ENCODE measurements around the gene ANTXR2.

Gene ANTXR2

DNA sequence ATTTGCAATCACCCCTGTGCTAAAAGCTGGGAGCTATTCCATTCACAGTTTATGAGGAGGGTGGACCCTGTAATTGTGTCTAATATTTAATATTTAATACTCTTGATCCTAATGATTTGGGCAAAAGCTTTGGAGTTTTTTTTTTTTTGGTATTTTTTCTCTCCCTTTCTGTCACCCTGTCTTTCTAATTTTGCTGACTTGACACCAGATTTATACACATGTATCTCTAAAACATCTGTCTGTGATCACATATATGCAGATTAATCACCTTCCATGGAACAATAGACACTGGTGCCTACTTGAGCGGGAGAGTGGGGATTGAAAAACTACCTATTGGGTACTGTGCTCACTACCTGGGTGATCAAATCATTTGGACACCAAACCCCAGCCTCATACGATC is 18.7 kb upstream of the ANTXR2 start:
- no peak for DNase-seq

DNA sequence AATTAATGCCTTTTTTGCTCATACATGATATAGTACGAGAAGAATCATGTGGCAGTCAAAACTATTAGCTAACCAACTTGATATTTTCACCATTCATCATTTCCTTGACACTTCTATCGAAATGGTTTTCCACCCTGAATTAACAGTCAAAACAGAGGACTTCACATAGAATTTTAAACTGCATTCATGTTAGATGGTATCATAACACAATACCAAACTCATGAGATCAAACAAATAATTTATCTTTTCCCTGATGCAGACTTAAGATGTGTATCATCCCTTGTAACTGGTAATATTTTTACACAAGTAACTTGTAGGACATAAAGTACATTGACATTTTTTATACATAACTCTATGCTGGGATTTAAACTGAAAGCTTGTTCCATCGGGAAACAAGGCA is 18.2 kb upstream of the ANTXR2 start:
- DNase-seq = no peak

DNA sequence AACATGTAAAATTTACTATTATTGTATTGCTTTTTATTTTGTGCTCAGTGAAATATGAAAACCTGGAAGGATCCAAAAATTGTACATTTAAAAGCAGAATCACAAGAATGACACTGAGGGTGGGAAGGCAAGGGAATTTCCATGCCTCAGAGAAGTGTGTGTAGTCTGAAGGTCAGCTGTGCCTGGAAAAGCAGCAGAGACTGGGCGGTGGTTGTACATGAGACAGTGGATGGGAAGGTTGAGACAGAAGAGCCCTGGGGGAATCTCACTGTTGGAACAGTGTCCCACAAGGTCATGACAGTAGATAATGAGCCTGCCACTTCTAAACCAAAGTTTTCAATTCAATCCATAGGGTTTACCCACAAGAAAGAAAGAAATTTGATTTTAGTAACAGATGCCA is 17.1 kb upstream of the ANTXR2 start:
- DNase-seq = no peak

DNA sequence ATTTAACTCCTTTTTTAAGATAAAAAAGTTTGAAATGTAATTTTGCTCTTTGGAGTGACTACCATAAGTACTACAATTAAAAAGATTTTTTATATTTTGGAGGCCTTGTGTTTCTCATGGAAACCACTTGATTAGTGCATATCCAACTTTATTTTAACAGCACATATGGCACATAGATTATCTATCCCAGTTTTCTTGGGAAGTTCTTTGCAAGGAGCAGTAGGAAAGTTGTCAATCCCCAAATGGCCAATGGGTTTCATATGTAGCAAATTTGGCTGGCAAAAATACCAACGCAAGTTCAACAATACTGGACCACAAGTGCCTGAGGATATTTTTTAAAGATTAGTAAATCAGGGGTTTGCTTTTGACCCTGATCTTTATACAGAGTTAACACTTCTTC is 15.4 kb upstream of the ANTXR2 start:
- DNase-seq = no peak

DNA sequence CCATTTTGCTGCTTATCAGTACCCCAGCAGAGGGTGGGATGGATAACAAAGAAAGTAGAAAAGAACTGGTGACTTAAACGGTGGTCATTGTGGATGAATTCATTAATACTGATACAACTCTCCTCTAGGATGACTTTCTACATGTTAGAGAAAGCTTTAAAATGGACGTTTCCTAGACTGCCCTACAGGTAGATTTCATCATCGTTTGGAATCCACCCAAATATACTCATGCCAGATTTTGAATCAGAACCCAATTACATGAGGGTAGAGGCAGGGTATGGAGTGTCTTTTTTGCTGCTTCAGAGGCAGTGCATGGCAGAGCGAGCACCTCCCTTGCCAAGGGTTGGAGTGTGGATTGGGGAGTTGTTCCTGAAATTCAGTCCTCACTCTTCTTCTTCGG is 13.3 kb upstream of the ANTXR2 start:
- no peak for DNase-seq

DNA sequence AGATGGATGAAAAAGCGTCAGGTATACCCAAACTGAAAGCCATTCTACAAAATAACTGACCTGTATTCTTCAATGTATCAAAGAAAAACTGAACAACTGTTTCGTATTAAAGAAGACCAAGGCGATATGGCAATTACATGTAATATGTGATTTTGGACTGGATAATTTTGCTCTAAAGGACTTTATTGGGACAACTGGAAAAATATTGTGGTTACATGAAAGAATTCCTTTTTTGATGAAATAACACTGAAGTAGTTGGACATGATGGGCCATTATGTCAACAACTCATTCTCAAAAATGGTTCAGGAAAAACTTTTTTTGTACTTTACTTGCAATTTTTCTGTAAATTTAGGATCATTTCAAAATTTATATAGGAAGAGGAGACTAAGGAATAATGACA is 12.1 kb upstream of the ANTXR2 start:
- no peak for DNase-seq

DNA sequence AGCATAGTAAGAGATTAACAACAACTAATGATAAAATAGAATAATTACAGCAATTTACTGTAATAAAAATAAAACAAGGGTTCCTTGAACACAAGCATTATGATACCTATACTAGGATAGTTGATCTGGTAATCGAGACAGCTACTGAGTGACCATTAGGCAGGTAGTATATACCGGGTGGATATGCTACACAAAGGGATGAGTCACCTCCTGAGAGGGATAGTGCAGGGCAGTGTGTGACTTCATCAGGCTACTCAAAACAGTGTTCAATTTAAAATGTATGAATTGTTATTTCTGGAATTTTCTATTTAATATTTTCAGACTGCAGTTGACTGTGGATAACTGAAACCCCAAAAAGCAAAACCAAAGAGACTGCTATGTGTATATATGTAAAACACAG is 9.7 kb upstream of the ANTXR2 start:
- no peak for DNase-seq

DNA sequence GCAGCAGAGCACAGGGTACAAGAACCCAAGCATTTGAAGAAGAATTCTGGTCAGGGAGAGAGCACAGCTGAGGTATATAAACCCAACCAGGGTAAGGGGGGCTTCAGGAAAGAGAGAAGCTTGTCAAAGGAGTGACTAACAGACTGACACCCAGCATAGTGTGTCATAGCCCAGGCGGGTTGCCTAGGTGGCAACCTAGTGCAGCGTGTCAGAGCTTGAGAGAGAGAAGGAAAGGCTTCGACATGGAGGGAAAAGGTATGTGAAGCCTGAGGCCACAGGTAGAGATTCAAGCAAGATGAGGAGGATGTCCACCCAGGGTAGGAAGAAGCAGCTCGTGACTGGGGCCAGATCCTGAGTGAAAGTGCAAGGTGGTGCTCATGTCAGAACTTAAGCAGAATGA is 8.5 kb upstream of the ANTXR2 start:
- no peak for DNase-seq

DNA sequence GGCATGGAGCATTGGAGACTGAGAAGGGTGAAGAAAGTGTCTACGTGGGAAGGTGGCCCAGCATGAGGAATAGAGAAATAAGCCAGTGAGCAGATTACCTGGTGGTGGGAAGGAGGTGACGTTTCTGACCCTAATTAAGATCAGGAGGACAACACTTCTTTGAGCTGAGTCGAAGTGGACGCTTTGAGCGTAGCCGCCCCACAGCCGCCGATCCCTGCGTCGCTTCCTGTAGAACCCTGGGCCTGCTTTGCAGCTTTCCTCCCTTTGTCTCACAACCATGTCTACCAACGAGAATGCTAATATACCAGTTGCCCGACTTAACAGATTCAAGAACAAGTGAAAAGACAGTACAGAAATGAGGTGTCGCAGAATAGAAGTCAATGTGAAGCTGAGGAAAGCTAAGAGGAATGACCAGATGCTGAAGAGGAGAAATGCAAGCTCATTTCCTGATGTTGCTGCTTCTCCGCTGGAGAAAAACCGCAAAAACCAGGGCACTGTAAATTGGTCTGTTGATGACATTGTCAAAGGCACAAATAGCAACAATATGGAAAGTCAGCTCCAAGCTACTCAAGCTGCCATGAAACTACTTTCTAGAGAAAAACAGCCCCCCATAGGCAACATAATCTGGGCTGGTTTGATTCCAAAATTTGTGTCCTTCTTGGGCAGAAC is 6.4 kb upstream of the ANTXR2 start:
- DNase-seq = no peak

DNA sequence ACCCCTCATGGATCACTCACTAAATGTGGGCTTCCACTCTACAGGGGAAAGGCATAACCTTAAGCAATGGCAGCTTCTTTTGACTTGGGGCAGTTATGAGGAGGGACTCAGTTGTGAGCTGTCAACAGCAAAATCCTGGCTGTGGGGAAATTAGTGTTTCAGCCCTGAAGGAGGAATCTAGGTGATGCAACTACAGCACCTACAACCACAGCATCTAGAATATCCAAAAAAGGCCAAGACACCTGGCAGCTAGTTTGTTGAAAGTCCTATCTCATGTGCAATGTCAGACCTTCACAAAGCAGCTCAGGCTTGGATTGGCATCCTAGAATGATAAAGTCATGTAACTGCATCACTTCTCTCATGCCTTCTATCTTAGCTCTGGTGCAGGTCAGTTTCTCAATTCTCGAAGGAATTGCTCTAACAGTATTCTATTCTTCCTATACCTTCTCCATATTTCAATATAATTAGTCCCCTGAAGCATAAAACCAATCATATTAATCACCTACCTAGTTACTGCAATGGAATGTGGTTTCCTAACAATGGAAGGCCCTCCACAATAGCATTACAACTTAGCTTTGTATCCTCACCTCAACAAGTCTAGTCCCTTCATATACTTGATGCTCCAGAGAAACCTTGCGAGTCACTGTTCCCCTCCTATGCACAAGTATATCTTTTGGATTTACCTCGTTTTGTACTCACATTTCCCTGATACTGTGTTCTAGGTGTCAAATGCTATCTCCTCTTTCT is 5.5 kb upstream of the ANTXR2 start:
- no peak for DNase-seq

DNA sequence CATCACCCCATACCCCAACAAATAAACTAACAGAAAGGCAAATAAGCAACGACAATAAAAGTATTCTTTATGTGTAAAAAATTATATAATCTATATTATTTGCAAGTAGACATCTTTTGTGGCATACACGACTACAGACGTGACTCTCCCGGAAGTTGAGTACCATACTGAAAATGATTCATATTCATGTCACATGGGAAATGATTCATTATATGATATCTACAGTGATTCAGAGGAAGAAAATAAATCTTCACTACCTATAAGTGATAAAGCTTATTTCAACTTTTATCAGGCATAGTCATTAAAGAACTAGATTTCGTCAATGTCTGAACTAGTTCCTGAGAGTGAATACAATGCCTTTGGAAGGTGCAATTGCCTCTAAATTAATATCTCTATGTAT is 4.6 kb upstream of the ANTXR2 start:
- no peak for DNase-seq

DNA sequence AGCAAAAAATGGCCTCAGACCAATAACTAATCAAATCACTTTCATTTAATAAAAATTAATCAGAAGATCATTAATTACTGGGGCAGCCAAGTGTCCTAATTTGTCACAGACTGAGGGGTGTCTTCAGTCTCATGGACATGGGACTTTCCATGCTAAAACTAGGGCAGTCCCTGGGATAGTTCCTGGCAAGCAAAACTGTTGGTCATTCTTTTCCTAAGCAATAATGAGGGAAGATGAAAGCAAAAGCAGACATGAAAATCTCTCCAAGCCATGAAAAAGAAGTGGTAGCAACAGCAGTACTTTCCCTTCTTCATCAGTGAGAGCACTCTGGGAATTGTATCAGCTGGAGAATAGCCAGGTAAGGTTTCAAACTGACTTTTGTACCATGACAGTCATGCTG is 3.7 kb upstream of the ANTXR2 start:
- no peak for DNase-seq

DNA sequence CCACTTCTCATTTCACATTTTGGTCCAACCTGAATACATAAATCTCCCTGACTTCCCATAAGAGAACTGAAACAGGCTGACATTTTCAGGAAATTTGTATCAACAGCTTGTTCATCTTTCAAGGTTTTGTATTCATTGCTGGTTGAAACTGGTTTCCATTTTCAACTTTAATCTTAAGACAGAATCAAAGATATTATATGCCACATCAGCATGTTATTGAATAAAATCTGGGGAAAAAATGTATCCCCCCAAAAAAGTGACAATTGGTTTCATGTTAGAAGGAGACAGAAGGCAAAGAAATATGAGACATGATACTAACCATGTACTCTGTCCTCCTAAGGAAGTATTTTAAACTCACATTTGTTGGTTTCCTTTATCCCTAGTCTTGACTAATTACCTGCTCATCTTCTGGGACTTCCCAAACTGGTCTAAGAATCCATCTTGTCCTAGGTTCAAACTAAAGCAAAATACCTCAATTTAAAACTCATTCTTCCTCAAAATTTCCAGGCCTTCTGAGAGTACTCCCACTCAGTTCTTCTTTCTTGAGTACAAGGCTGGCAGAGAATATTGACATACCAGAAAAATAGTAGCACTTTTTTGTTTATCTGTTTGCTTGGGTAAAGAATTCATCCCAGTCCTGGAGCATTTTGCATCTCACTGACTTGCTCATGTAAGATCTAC is 3.1 kb upstream of the ANTXR2 start:
- DNase-seq = no peak

DNA sequence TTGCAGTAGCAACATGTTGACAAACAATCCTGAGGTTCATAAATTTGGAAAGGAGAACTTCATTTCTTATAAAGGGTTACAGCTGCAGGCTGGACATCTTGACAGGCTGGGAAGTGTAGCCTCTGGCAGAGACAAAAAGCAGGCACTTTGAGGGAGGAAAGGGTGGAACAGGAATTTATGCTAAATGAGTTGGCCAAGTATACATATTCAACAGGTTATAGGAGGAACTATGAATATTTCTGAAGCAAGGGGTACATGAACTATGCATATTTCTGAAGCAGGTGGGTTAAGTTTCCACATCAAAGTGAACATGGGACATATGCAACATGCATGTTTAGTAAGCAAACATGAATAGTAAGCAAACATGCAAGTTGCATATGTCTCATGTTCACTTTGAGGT is 1.6 kb upstream of the ANTXR2 start:
- DNase-seq = no peak

DNA sequence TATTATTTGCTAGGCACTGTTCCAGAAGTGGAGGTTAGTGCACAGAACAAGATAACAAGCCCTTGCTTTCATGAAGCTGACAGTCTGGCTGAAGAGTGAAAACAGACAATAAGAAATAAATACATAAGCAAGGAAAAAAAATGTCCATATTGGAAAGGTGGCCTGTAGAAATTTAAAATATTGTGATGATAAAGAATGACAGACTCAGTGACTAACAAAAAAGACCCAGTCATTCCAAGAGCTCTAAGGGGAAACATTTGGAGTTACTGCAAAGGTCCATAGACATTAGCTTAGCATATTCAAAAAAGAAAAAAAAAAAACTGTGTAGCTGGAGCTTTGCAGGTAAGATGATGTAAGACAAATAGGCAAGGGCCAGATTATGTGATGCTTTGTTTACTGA is 1.0 kb upstream of the ANTXR2 start:
- DNase-seq = no peak

DNA sequence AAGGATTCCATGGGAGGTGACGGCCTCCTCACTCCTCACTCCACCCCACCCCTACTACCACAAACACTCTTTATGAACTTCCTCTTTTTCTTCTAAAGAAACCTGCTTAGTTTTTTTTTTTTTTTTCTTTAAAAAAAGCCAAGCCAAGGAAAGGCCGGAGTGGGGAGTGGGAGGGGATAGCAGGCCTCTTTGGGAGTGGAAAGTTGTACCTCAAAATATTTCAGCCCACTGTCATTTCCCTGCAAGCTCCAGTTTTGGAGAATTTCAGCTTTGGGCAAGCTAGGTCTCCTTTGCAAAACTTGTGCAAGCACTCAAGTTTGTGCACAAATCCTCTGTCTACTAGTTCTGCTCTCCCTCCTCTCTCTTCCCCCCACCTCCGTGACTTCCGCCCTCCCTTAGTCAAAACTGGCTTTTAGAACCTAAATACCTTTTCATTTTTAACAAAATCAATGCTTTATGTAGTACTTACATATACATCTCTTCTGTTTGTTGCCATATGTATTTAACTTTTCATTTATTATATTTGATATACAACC is 512 bp upstream of the ANTXR2 start:
- no peak for DNase-seq

DNA sequence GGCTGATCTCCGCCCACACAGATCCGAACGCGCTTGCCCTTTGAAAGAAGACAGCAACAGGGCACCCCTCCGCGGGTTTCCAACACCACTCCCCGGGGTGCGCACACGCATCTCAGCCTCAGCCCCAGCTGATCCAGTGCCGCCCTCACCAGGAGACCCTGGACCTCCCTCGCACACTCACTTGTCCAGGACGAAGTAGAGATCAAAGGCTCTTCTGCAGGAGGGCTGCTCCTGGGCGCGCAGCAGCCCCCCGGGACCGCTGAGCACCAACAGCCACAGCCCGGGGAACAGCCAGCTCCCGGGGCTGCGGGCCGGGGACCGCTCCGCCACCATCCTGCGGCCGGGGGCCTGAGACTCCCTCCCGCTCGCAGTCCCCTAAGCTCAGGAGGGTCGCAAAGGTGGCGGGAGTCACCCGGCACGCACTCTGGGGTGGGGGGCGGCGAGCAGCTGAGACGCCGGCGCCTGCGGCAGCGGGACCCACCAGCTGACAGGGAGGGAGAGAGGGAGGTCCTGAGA is 743 bp downstream of the ANTXR2 start:
- peak; percentile 32 for DNase-seq

DNA sequence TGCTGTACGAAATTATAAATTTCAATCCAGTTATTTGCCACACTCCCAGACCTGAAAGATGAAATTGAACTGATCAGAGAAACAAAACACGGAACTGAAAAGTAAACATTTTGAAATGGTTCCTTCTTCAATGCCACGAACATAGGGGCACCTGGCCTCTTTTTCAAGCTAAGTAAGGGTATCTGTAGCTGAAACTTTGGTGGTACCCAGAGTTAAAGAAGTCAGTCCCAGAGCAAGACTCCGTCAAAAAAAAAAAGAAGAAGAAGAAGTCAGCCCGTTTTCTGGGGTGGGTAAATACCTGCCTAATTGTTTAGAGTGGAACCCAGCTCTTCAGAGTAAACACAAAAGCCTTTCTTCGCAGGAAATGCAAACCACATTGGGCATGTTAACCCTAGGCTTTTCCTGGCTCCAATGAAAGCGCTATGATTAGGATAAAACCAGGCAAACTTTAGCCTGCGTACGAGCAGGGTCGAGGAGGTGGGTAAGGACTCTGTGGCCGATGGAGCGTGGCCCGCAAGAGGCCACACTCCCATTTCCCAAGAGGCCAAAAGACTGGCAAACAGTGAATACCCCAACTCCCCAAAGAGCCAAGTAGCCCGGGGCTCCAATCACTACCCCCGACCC is 1.3 kb downstream of the ANTXR2 start:
- no peak for DNase-seq

DNA sequence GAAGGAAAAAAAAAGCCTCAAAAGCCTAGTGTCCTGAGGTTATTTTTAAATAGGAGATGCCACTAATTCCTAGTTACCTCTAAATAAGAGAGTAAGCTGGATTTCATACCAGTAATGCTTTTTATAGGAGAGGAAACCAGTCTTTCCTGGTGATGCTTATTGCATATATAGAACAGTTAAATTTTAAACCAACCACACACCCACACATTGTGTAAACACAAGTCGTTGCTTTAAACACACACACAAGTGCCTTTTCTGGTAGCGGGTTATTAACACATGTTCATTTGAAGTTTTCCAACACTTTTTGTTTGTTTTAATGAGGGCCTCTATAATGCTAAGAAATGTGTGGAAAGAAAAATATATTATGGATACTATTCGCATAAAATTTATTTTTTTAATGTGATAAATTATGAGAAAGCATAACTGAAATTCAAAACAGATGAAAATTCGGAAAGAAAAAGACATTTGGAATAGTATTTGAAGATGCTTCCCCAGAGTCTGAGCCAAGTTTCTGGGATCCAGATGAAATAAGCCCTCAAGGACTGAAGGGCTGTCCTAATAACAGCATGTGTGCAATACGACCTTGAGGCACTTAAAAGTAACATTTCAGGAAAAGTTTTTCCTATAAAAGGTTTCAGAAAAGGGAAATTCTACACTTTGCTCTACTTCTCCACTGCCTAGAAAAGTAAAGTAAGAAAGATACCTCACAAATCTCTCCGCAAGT is 2.0 kb downstream of the ANTXR2 start:
- DNase-seq = no peak

DNA sequence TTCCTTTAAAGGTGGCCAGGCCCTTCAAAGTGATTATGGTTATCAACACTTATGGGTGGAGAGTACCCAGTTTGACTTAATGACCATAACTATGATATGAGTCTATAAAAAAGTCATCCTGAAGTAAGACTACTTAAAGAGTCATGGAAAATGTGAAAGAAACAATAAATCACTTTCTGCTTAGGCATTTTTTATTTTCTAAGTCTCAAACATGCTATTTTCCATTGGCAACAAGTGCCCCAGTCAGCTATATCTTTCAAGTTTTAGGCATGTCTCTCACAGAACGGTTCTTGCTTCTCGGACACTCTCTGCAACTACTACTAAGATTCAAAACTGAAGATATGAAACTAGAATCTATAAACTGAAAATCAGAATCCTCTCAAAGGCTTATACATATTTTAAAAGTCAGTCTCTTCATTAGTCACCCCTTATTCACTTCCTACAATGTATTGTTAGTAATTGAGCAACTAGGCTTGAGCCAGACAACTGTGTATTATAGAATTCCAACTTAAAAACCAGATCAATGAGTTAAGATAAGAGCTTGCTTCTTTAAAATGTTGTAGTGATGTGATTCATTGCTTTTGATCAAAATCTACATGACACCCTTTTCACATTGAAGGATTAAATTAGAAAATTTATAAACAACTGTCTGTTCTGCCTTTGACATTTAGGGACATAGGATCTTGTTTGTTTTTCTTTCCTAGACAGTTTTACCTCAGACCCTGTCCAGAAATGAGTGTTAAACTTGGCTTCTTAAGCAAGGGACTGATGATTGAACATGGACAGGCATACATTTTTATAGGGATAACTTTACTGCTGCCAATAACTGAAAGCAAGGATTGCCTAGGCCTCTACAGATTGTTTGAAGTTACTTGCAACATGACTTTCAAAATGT is 2.9 kb downstream of the ANTXR2 start:
- no peak for DNase-seq

DNA sequence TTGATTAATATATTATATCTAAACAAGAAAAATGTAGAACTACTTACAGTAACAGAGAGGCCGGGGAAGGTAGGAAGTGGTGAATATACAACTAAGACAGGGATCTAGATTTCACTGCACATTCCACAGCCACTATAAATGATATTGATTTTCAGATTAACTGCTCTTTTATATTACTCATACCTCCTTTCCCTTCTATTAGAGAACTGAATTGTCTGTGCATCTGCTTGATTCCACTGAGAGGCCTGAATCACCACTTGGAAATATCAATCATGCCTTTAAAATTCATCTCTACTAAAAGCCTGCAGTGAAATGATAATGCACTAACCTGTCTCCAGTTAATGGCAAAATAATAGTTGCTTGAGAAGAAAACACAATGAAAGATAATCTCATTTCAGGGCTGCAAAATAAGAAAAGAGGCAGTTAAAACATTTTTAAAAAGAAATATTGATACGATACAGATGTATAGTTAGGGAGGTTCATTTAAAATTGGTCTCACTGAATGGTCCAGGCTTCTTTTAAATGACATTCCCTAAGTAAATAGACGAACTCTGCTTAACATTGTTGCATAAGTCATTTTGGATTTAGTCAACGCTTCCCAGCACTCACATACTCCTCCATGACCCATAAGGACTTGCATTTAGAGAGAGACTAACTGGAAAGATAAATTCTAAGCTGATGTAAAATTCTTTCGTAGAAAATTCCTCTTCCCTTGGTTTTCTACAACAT is 3.8 kb downstream of the ANTXR2 start:
- DNase-seq = no peak

Data from effector CD8-positive, alpha-beta T cell (primary cell).